ENCODE data around the gene CINP. TPM values are rescaled to one million over a fixed set of nuclear protein-coding genes. Genes with fewer than 3 reads are reported as not detected.

The CINP gene
- total and polyA plus RNA-seq, 7 donors = 12.5 to 46.2 (median 21.5) TPM

GRCh38 chr14:102341566-102341965, 21.1 kb downstream of the CINP start:
- TF ChIP-seq CTCF (IDR thresholded peaks at IDR 0.05) (no peak), POLR2A (IDR thresholded peaks at IDR 0.05) (no peak), EP300 (IDR thresholded peaks at IDR 0.05) (no peak), POLR2AphosphoS5 (IDR thresholded peaks at IDR 0.05) (no peak)
- Histone ChIP-seq H3K27me3 (no peaks in the 10 kb centered on the region), H3K4me1 (no peaks in the 10 kb centered on the region), H3K9me3 (no peaks in the 10 kb centered on the region), H3K4me3 (no peak overlapping the region), H3K36me3 (peaks cover 11 to 93% (median 34%) of the 10 kb centered on the region in 4 donors), H3K27ac (no peak overlapping the region)
- no peak for DNase-seq
- intact Hi-C loops (cut with DNase I) = no loop called here
- 90 to 92% methylated on average over 8 of the region's 8 CpGs for WGBS, 2 donors

GRCh38 chr14:102338724-102339123, 24.0 kb downstream of the CINP start:
- intact Hi-C loops (cut with DNase I) = no loop called here
- no peak overlapping the region for H3K4me3 ChIP-seq
- H3K9me3 ChIP-seq = no peaks in the 10 kb centered on the region
- no peaks in the 10 kb centered on the region for H3K27me3 ChIP-seq
- peaks cover 0 to 91% (median 13%) of the 10 kb centered on the region in 4 donors for H3K36me3 ChIP-seq
- DNase-seq = no peak
- 94 to 95% methylated on average over 9 of the region's 9 CpGs for WGBS, 2 donors
- no peaks in the 10 kb centered on the region for H3K4me1 ChIP-seq
- no peak for TF ChIP-seq POLR2A (IDR thresholded peaks at IDR 0.05)
- no peak for TF ChIP-seq POLR2AphosphoS5 (IDR thresholded peaks at IDR 0.05)
- TF ChIP-seq EP300 (IDR thresholded peaks at IDR 0.05) = no peak
- TF ChIP-seq CTCF (IDR thresholded peaks at IDR 0.05) = no peak
- no peak overlapping the region for H3K27ac ChIP-seq

GRCh38 chr14:102335163-102335562, 27.5 kb downstream of the CINP start:
- Histone ChIP-seq H3K27ac (no peak overlapping the region), H3K9me3 (no peaks in the 10 kb centered on the region), H3K36me3 (peaks cover 0 to 80% (median 8%) of the 10 kb centered on the region in 4 donors), H3K4me1 (no peaks in the 10 kb centered on the region), H3K4me3 (no peak overlapping the region), H3K27me3 (no peaks in the 10 kb centered on the region)
- DNase-seq = no peak
- TF ChIP-seq CTCF (IDR thresholded peaks at IDR 0.05) (no peak), POLR2A (IDR thresholded peaks at IDR 0.05) (no peak), POLR2AphosphoS5 (IDR thresholded peaks at IDR 0.05) (no peak), EP300 (IDR thresholded peaks at IDR 0.05) (no peak)
- intact Hi-C loops (cut with DNase I) = no loop called here
- 94 to 95% methylated on average over 7 of the region's 7 CpGs for WGBS, 2 donors

- H3K4me3 ChIP-seq = no peak overlapping the region
- H3K4me1 ChIP-seq = no peaks in the 10 kb centered on the region
- H3K9me3 ChIP-seq = no peaks in the 10 kb centered on the region
- H3K36me3 ChIP-seq = peaks cover 0 to 72% (median 8%) of the 10 kb centered on the region in 4 donors
- no peak for TF ChIP-seq POLR2AphosphoS5 (IDR thresholded peaks at IDR 0.05)
- TF ChIP-seq EP300 (IDR thresholded peaks at IDR 0.05) = no peak
- TF ChIP-seq POLR2A (IDR thresholded peaks at IDR 0.05) = no peak
- no peak for TF ChIP-seq CTCF (IDR thresholded peaks at IDR 0.05)
- intact Hi-C loops (cut with DNase I) = no loop called here
- H3K27ac ChIP-seq = no peak overlapping the region
- H3K27me3 ChIP-seq = no peaks in the 10 kb centered on the region
- no peak for DNase-seq
- WGBS, 2 donors = 96 to 97% methylated on average over 13 of the region's 13 CpGs
Measured at GRCh38 chr14:102333795-102334705, 28.6 kb downstream of the CINP start.
